ENCODE data around the gene THSD4. TPM values are rescaled to one million over a fixed set of nuclear protein-coding genes. Genes with fewer than 3 reads are reported as not detected.

The THSD4 gene
- total and polyA plus RNA-seq, 2 of the 8 experiments (the other 6 are each of a cell fraction or from before 2014, with no cell fraction given), result 2.5 to 6.2 TPM

DNA sequence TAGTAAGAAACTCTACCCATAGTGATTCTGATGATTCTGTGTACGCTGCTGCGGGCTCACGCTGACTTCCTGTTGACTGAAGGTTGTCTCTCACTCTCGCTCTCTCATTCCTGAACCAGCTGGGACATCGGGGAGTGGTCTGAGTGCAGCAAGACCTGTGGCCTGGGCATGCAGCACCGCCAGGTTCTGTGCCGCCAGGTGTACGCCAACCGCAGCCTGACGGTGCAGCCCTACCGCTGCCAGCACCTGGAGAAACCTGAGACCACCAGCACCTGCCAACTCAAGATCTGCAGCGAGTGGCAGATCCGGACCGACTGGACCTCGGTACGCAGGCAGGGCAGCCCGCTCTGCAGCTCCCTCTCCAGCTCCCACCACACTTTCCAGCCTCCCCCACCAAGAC, 631.4 kb downstream of the THSD4 start:
- Histone ChIP-seq H2BK15ac (ENCODE audit: low read length) (no peak overlapping the region), H4K20me1 (replicated peaks in 1 of 2; ENCODE audit: control insufficient read depth in 1 of 2, insufficient read depth in 2 of 2, low read length in 2 of 2) (peaks cover 0 to 3% of the 10 kb centered on the region in 2 experiments), H3K4ac (replicated peaks; ENCODE audit: insufficient read length, low read depth, low read length) (no peak overlapping the region), H4K5ac (ENCODE audit: insufficient read length, low read depth, low read length) (no peak overlapping the region), H2AFZ (ENCODE audit: low read length) (no peak overlapping the region), H3K56ac (replicated peaks; ENCODE audit: insufficient read length, low read depth, low read length) (no peak overlapping the region), H2BK20ac (ENCODE audit: low read length) (no peak overlapping the region), H2BK120ac (replicated peaks; ENCODE audit: low read depth, low read length) (no peak overlapping the region), H3K4me2 (ENCODE audit: insufficient read depth in 1 of 2, low read depth in 2 of 2, low read length in 2 of 2) (no peak overlapping the region), H3K9ac (replicated peaks in 1 of 4; ENCODE audit: extremely low read depth in 1 of 4, low read depth in 3 of 4, low read length in 3 of 4) (no peak overlapping the region), H2BK5ac (ENCODE audit: low read depth, low read length) (no peak overlapping the region), H3K9me3 (ENCODE audit: insufficient read depth in 2 of 2, low read depth in 1 of 2, low read length in 1 of 2) (no peaks in the 10 kb centered on the region), H3K27ac (ENCODE audit: low read depth, low read length) (no peak overlapping the region), H3K79me2 (ENCODE audit: control insufficient read depth in 1 of 2, insufficient read depth in 2 of 2, low read length in 2 of 2) (no peaks in the 10 kb centered on the region), H3K14ac (ENCODE audit: insufficient read length) (no peak overlapping the region), H3K79me1 (ENCODE audit: low read depth, low read length) (no peaks in the 10 kb centered on the region), H2AK5ac (ENCODE audit: low read depth, low read length) (no peak overlapping the region), H4K91ac (replicated peaks; ENCODE audit: insufficient read length, low read length) (no peak overlapping the region), H3K4me3 (ENCODE audit: extremely low read depth in 1 of 4, insufficient read depth in 2 of 4, low read depth in 3 of 4, low read length in 4 of 4) (no peak overlapping the region), H3K23ac (ENCODE audit: insufficient read length) (no peak overlapping the region), H3K23me2 (ENCODE audit: low read depth, low read length) (no peaks in the 10 kb centered on the region), H3K18ac (ENCODE audit: extremely low read depth, low read length) (no peak overlapping the region), H3K27me3 (replicated peaks in 1 of 4; ENCODE audit: control insufficient read depth in 3 of 4, extremely low read depth in 1 of 4, insufficient read depth in 3 of 4, low read length in 3 of 4) (no peaks in the 10 kb centered on the region), H4K8ac (ENCODE audit: extremely low read depth, insufficient read depth, low read length) (no peak overlapping the region), H3K4me1 (replicated peaks in 1 of 4; ENCODE audit: control insufficient read depth in 3 of 4, insufficient read depth in 4 of 4, low read length in 3 of 4) (no peaks in the 10 kb centered on the region), H2BK12ac (ENCODE audit: low read depth, low read length) (no peak overlapping the region), H3K36me3 (ENCODE audit: control insufficient read depth in 2 of 4, insufficient read depth in 4 of 4, low read length in 3 of 4) (no peaks in the 10 kb centered on the region)
- ChIA-PET CTCF (ENCODE audit: partially characterized antibody) (interaction anchor here (0.7 to 1.1 kb wide), 4 partner anchors 37 to 171 kb away, joined by 3 to 4 read pairs (median 3); no protein-coding TSS in a partner anchor), POLR2A (ENCODE audit: partially characterized antibody) (no interaction called here)
- TF ChIP-seq CHD1 (IDR thresholded peaks at IDR 0.05; ENCODE audit: low read depth, low read length) (no peak), RAD21 (IDR thresholded peaks at IDR 0.05 in 1 of 2, conservative IDR thresholded peaks at IDR 0.05 in 1 of 2; ENCODE audit: low read depth in 2 of 2, low read length in 2 of 2) (no peak), HDAC6 (IDR thresholded peaks at IDR 0.05; ENCODE audit: low read depth, low read length) (no peak), GABPA (IDR thresholded peaks at IDR 0.05; ENCODE audit: borderline replicate concordance, insufficient read depth, low read length) (no peak), SP1 (IDR thresholded peaks at IDR 0.05; ENCODE audit: low read depth, low read length) (no peak), CTBP2 (IDR thresholded peaks at IDR 0.05; ENCODE audit: borderline replicate concordance, insufficient read depth, insufficient read length, low read length) (no peak), KDM1A (IDR thresholded peaks at IDR 0.05; ENCODE audit: borderline replicate concordance, low read length) (no peak), TBP (IDR thresholded peaks at IDR 0.05; ENCODE audit: low read depth, low read length) (no peak)
- TF ChIP-seq, protein P1, sequence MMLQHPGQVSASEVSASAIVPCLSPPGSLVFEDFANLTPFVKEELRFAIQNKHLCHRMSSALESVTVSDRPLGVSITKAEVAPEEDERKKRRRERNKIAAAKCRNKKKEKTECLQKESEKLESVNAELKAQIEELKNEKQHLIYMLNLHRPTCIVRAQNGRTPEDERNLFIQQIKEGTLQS (IDR thresholded peaks at IDR 0.05; ENCODE audit: insufficient read depth, low read depth, low read length), result no peak
- TF ChIP-seq, protein P2, sequence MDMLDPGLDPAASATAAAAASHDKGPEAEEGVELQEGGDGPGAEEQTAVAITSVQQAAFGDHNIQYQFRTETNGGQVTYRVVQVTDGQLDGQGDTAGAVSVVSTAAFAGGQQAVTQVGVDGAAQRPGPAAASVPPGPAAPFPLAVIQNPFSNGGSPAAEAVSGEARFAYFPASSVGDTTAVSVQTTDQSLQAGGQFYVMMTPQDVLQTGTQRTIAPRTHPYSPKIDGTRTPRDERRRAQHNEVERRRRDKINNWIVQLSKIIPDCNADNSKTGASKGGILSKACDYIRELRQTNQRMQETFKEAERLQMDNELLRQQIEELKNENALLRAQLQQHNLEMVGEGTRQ (IDR thresholded peaks at IDR 0.05; ENCODE audit: low read length), result no peak
- WGBS, 2 experiments (ENCODE audit: extremely low coverage in 1 of 2, insufficient coverage in 1 of 2, insufficient read length in 1 of 2, insufficient replicate concordance in 2 of 2, low coverage in 1 of 2, low lambda C conversion rate in 2 of 2, missing lambda C conversion rate in 1 of 2), result 90% methylated on average over 14 of the region's 17 CpGs; no CpG with 5 or more reads in 1 of the 2 experiments
- FAIRE-seq (no peak), DNase-seq (ENCODE audit: low read depth in 1 of 2, low spot score in 2 of 2) (no peak)

Data from H1 (cell line).